Uterus (tissue), 2 donors: ENCODE measurements around the gene HCRTR1.

ENCODE experiments used
- CTCF ChIP-seq, 4 experiments: fragments of 200-600 bp in 2 of 4; fragments of 450-650 bp in 2 of 4; sonication (generic) in 2 of 4; IDR thresholded peaks; one replicate each; pipeline ENCODE4 v1.5.1; 2016 to 2019; ENCODE audit warnings: antibody characterized with exemption in 4 of 4, mild to moderate bottlenecking in 2 of 4, moderate library complexity in 1 of 4
- POLR2A ChIP-seq, 2 donors: fragments of 450-650 bp; IDR thresholded peaks; one replicate each; pipeline ENCODE4 v1.6.1; 2016; ENCODE audit warnings: antibody characterized with exemption in 2 of 2, mild to moderate bottlenecking in 1 of 2, moderate library complexity in 1 of 2

GRCh38 chr1:31623365-31623764 is 5.9 kb downstream of the HCRTR1 start:
- TF ChIP-seq POLR2A (IDR thresholded peaks at IDR 0.05), result no peak
- no peak for TF ChIP-seq CTCF (IDR thresholded peaks at IDR 0.05)
